ENCODE measurements around the gene EXT2. TPM values are rescaled to one million over a fixed set of nuclear protein-coding genes. Genes with fewer than 3 reads are reported as not detected.

Gene EXT2
- total RNA-seq, 1 experiment from 2014 or later: 42.9 TPM

DNA sequence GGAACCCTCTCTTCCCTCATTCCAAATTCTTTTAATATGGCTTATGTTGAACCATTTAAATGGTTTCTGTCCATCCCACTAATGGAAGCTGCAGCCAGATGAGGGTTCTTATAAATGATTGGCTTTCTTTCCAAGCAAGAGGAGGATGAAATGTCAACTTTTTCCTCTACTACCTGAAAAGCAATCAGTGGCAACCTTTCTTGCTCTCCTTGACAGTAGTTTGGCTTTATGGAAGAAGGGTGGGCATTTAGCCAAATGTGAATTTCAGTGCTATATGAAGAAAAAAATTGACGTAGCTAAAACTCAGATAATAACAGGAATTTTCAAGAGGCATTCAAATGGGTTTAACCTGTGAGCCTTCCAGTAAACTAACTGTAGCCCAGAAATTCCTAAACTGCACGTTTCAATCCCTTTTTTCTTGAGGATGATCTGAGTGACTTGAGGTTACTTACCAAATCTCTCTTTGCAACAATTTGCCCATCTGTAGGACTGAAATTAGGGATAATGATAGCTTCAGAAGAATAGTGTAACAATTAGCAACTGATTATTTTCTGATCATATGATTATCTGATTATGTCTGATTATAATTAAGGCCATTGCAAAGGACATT lies 90.9 kb downstream of the EXT2 start:
- H2AFZ ChIP-seq (ENCODE audit: low read length): no peak overlapping the region
- no peaks in the 10 kb centered on the region for H3K27me3 ChIP-seq (ENCODE audit: insufficient read depth, low read length)
- no peak overlapping the region for H3T11ph ChIP-seq (ENCODE audit: low read length)
- H3K4me2 ChIP-seq (ENCODE audit: insufficient read depth, insufficient read length, low read length): no peak overlapping the region
- H3K27ac ChIP-seq (ENCODE audit: insufficient read length, low read depth, low read length): no peak overlapping the region
- TF ChIP-seq, protein P1, sequence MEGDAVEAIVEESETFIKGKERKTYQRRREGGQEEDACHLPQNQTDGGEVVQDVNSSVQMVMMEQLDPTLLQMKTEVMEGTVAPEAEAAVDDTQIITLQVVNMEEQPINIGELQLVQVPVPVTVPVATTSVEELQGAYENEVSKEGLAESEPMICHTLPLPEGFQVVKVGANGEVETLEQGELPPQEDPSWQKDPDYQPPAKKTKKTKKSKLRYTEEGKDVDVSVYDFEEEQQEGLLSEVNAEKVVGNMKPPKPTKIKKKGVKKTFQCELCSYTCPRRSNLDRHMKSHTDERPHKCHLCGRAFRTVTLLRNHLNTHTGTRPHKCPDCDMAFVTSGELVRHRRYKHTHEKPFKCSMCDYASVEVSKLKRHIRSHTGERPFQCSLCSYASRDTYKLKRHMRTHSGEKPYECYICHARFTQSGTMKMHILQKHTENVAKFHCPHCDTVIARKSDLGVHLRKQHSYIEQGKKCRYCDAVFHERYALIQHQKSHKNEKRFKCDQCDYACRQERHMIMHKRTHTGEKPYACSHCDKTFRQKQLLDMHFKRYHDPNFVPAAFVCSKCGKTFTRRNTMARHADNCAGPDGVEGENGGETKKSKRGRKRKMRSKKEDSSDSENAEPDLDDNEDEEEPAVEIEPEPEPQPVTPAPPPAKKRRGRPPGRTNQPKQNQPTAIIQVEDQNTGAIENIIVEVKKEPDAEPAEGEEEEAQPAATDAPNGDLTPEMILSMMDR (conservative IDR thresholded peaks at IDR 0.05): no peak
- H4K91ac ChIP-seq (ENCODE audit: insufficient read length, low read depth, low read length): no peak overlapping the region
- H3K9me3 ChIP-seq (ENCODE audit: control insufficient read depth, low read depth, low read length): no peaks in the 10 kb centered on the region
- Mint-ChIP-seq H3K27ac (no peak overlapping the region), H3K9me3 (peaks cover 22% of the 10 kb centered on the region in 2 experiments), H3K27me3 (ENCODE audit: low read depth) (no peaks in the 10 kb centered on the region; the same call in 1 of the 2 replicates), H3K36me3 (ENCODE audit: insufficient read depth in 1 of 3, low read depth in 3 of 3) (peaks cover 25 to 34% (median 28%) of the 10 kb centered on the region in 3 experiments), H3K4me1 (peaks cover 11 to 12% of the 10 kb centered on the region in 2 experiments), H3K4me3 (no peak overlapping the region)
- H2BK12ac ChIP-seq (ENCODE audit: insufficient read length, low read depth, low read length): no peak overlapping the region
- H2AK5ac ChIP-seq (ENCODE audit: insufficient read length, low read length): no peak overlapping the region
- no peak overlapping the region for H4K5ac ChIP-seq (ENCODE audit: insufficient read length, low read depth, low read length)
- no peak overlapping the region for H3K9ac ChIP-seq (ENCODE audit: extremely low read depth, insufficient read length, low read length)
- peaks cover 4% of the 10 kb centered on the region for H3K4me1 ChIP-seq (ENCODE audit: insufficient read depth, low read length)
- no peaks in the 10 kb centered on the region for H3K23me2 ChIP-seq (ENCODE audit: insufficient read length, low read depth, low read length, poor library complexity, severe bottlenecking)
- no CpG with 5 or more reads among the region's 2 CpGs for WGBS (ENCODE audit: extremely low coverage, insufficient read length, low lambda C conversion rate)
- no peak for DNase-seq
- no peak overlapping the region for H3K56ac ChIP-seq (ENCODE audit: insufficient read length, low read depth, low read length)
- H3K79me2 ChIP-seq (ENCODE audit: insufficient read depth, low read length): no peaks in the 10 kb centered on the region
- H3K14ac ChIP-seq (ENCODE audit: insufficient read depth, low read length): no peak overlapping the region
- no peak overlapping the region for H2BK120ac ChIP-seq (ENCODE audit: low read depth, low read length, poor library complexity, severe bottlenecking)
- H4K8ac ChIP-seq (replicated peaks; ENCODE audit: insufficient read length, low read depth, low read length): no peak overlapping the region
- no peak overlapping the region for H2BK20ac ChIP-seq (ENCODE audit: low read depth, low read length, poor library complexity, severe bottlenecking)
- H2BK5ac ChIP-seq (ENCODE audit: insufficient read length, low read length): no peak overlapping the region
- H3K79me1 ChIP-seq (ENCODE audit: insufficient read depth, low read depth, low read length, poor library complexity, severe bottlenecking): no peaks in the 10 kb centered on the region
- H2BK15ac ChIP-seq (ENCODE audit: low read depth, low read length): no peak overlapping the region
- H3K23ac ChIP-seq (ENCODE audit: insufficient read length, low read depth, low read length): no peak overlapping the region
- H4K20me1 ChIP-seq (ENCODE audit: control insufficient read depth, insufficient read depth, insufficient read length): no peaks in the 10 kb centered on the region
- no peak overlapping the region for H3K18ac ChIP-seq (ENCODE audit: insufficient read length, low read depth, low read length)
- H3K4ac ChIP-seq (ENCODE audit: low read depth, low read length): no peak overlapping the region
